Panc1 (cell line): ENCODE measurements around the gene SLC38A10. TPM values are rescaled to one million over a fixed set of nuclear protein-coding genes. Genes with fewer than 3 reads are reported as not detected.

ENCODE experiments used
- ATAC-seq: fragments of 200-7000 bp; cut with Tn5 transposase; 2 replicates; pipeline ENCODE4 v1.9.1; 2020; ENCODE audit warnings: mild to moderate bottlenecking, moderate library complexity
- BruUV-seq: library from RNA; stranded (reverse); fragments of 400-500 nt; replicated peaks from 2 replicates; lab custom pipeline; 2021; lab: Mats Ljungman, UMichigan
- CTCF ChIA-PET: fragments of 300-600 bp; sonication (Branson Sonifier 250); formaldehyde crosslinking; loops from one replicate; lab custom pipeline; 2022; ENCODE audit warnings: antibody characterized with exemption; lab: Charles Lee
- POLR2A ChIA-PET: fragments of 300-600 bp; sonication (Branson Sonifier 250); formaldehyde crosslinking; loops from one replicate; lab custom pipeline; 2022; ENCODE audit warnings: antibody characterized with exemption; lab: Charles Lee
- DNase-seq: peaks from one replicate; pipeline ENCODE4 v3.0.0-alpha.2; 2010; ENCODE audit warnings: low read depth, low spot score
- H3K27ac ChIP-seq: 2 replicates; pipeline ENCODE4 v1.5.1; 2011; ENCODE audit warnings: mild to moderate bottlenecking, low read length, inconsistent platforms
- H3K27me3 ChIP-seq: fragments of 200-500 bp; sonication (Bioruptor generic); 2 replicates; pipeline ENCODE4 v1.6.0; 2014; ENCODE audit warnings: low read length, inconsistent platforms; ENCODE audit not compliant: control insufficient read depth, insufficient read depth
- H3K36me3 ChIP-seq: fragments of 200-500 bp; sonication (Bioruptor generic); 2 replicates; pipeline ENCODE4 v1.5.1; 2014; ENCODE audit warnings: inconsistent platforms, mild to moderate bottlenecking, low read length, moderate library complexity; ENCODE audit not compliant: control insufficient read depth, insufficient read depth
- H3K4me1 ChIP-seq: 2 replicates; pipeline ENCODE4 v1.5.1; 2011; ENCODE audit warnings: inconsistent platforms, mild to moderate bottlenecking, low read length, moderate library complexity; ENCODE audit not compliant: control insufficient read depth, insufficient read depth
- H3K4me3 ChIP-seq, 2 experiments: 2 replicates each; pipeline ENCODE4 v1.5.1; 2011 to 2012; ENCODE audit warnings: low read depth in 2 of 2, low read length in 2 of 2, mild to moderate bottlenecking in 2 of 2, inconsistent platforms in 1 of 2, moderate library complexity in 1 of 2
- H3K9me3 ChIP-seq: fragments of 200-500 bp; sonication (Bioruptor generic); 2 replicates; pipeline ENCODE4 v1.5.1; 2014; ENCODE audit warnings: low read depth, mild to moderate bottlenecking, inconsistent platforms, low read length, moderate library complexity; ENCODE audit not compliant: control insufficient read depth, insufficient read depth
- CTCF ChIP-seq: fragments of 450-650 bp; IDR thresholded peaks from 2 replicates; pipeline ENCODE4 v1.5.1; 2017; ENCODE audit warnings: mild to moderate bottlenecking
- POLR2AphosphoS5 ChIP-seq: IDR thresholded peaks from 2 replicates; pipeline ENCODE4 v1.6.1; 2012; ENCODE audit warnings: mild to moderate bottlenecking, low read depth, low read length, moderate library complexity
- REST ChIP-seq, 2 experiments: IDR thresholded peaks; 2 replicates each; pipeline ENCODE4 v1.6.1; 2011 to 2012; ENCODE audit warnings: low read depth in 2 of 2, control low read depth in 1 of 2, low read length in 1 of 2, mild to moderate bottlenecking in 1 of 2, moderate library complexity in 1 of 2; ENCODE audit not compliant: insufficient read depth in 1 of 2
- SIN3A ChIP-seq: IDR thresholded peaks from 2 replicates; pipeline ENCODE4 v1.6.1; 2012; ENCODE audit warnings: low read depth, mild to moderate bottlenecking, low read length, moderate library complexity, borderline replicate concordance; ENCODE audit not compliant: insufficient read depth
- TCF7L2 ChIP-seq: IDR thresholded peaks from 2 replicates; pipeline ENCODE4 v1.6.1; 2011; ENCODE audit warnings: mild to moderate bottlenecking, low read depth, low read length, inconsistent platforms
- in situ Hi-C: cut with HindIII; loops from 2 replicates; pipeline ENCODE4 v1.10.0; 2016; ENCODE audit warnings: low sequenced_read_pairs, low pct_unique_long_range_greater_than_20kb
- intact Hi-C: fragments of 100-400 bp; cut with micrococcal nuclease; formaldehyde crosslinking; loops from one replicate; pipeline ENCODE4 v1.10.0; 2022; ENCODE audit not compliant: unreplicated experiment
- total RNA-seq: library from RNA; stranded (reverse); gene quantifications from one replicate; pipeline ENCODE4 v1.2.1, GENCODE V29; 2021; ENCODE audit not compliant: unreplicated experiment

SLC38A10 gene
- total RNA-seq, 1 experiment from 2014 or later, result 188 TPM

GRCh38 chr17:81334391-81334901 is 39.3 kb upstream of the SLC38A10 start:
- ChIA-PET POLR2A (interaction anchor here (0.5 kb wide), 1 partner anchor 112 kb away, joined by 6 read pairs; the partner anchor contains the start of gene CEP131), CTCF (interaction anchor here (0.7 kb wide), 2 partner anchors 11 kb away, joined by 3 read pairs; no protein-coding TSS in a partner anchor)
- TF ChIP-seq SIN3A, result no peak
- TF ChIP-seq POLR2AphosphoS5, result no peak
- no peak for TF ChIP-seq REST (IDR thresholded peaks at IDR 0.05; ENCODE audit: insufficient read depth in 1 of 2, low read depth in 2 of 2, low read length in 1 of 2)
- no peak for TF ChIP-seq CTCF
- TF ChIP-seq TCF7L2, result no peak
- no TSS peak for BruUV-seq
- H3K36me3 ChIP-seq, result no peaks in the 10 kb centered on the region
- no peak for ATAC-seq
- H3K27me3 ChIP-seq, result no peaks in the 10 kb centered on the region
- no peak for DNase-seq
- H3K27ac ChIP-seq, result peak overlapping the region; percentile 46
- no peak overlapping the region for H3K4me3 ChIP-seq
- intact Hi-C loops (no loop called here), in situ Hi-C loops (no loop called here)
- H3K4me1 ChIP-seq, result peaks cover 83% of the 10 kb centered on the region
- H3K9me3 ChIP-seq, result no peaks in the 10 kb centered on the region

- ATAC-seq (no peak), DNase-seq (no peak)
- TF ChIP-seq SIN3A, result no peak
- TF ChIP-seq CTCF, result no peak
- no peak for TF ChIP-seq POLR2AphosphoS5
- no peak for TF ChIP-seq REST (IDR thresholded peaks at IDR 0.05; ENCODE audit: insufficient read depth in 1 of 2, low read depth in 2 of 2, low read length in 1 of 2)
- no peak for TF ChIP-seq TCF7L2
- Histone ChIP-seq H3K27me3 (no peaks in the 10 kb centered on the region), H3K27ac (peak overlapping the region; percentile 46; the same call in 1 of the 2 replicates), H3K9me3 (no peaks in the 10 kb centered on the region), H3K36me3 (no peaks in the 10 kb centered on the region), H3K4me1 (peaks cover 83% of the 10 kb centered on the region), H3K4me3 (no peak overlapping the region)
- intact Hi-C loops, result no loop called here
- CTCF ChIA-PET, result interaction anchor here (0.7 kb wide), 2 partner anchors 10 to 12 kb away, joined by 3 read pairs; no protein-coding TSS in a partner anchor
- POLR2A ChIA-PET, result no interaction called here
- BruUV-seq, result no TSS peak
- in situ Hi-C loops, result no loop called here
Observed at GRCh38 chr17:81333616-81334368, 38.7 kb upstream of the SLC38A10 start.
